GM12892 (cell line): ENCODE measurements around the gene MPRIP.

Experiments
- POLR2A ChIP-seq: IDR thresholded peaks from 2 replicates; pipeline ENCODE4 v1.6.1; 2011; ENCODE audit warnings: low read depth, low read length, control low read depth
- POLR2AphosphoS5 ChIP-seq: IDR thresholded peaks from 2 replicates; pipeline ENCODE4 v1.6.1; 2011; ENCODE audit warnings: low read depth, low read length, control low read depth
- TAF1 ChIP-seq: IDR thresholded peaks from 2 replicates; pipeline ENCODE4 v1.6.1; 2011; ENCODE audit warnings: low read depth, mild to moderate bottlenecking, control low read depth, low read length, borderline replicate concordance

- TF ChIP-seq POLR2AphosphoS5 (no peak), POLR2A (no peak), TAF1 (no peak)
Measured at GRCh38 chr17:17203173-17203730, 161.0 kb downstream of the MPRIP start.
